T47D (cell line): ENCODE results near the gene BTBD16.

Source experiments
- DNase-seq, 2 experiments: peaks; one replicate each; pipeline versions ENCODE4 v3.0.0 to v3.0.0-alpha.2; 2011 to 2012; ENCODE audit warnings: low read depth in 1 of 2, low spot score in 1 of 2
- JUND ChIP-seq: IDR thresholded peaks from 2 replicates; pipeline ENCODE4 v1.6.1; 2012; ENCODE audit warnings: low read depth
- in situ Hi-C: cut with HindIII; loops from 2 replicates; pipeline ENCODE4 v1.10.0; 2016; ENCODE audit warnings: low sequenced_read_pairs, low pct_unique_long_range_greater_than_20kb

Gene BTBD16

DNA sequence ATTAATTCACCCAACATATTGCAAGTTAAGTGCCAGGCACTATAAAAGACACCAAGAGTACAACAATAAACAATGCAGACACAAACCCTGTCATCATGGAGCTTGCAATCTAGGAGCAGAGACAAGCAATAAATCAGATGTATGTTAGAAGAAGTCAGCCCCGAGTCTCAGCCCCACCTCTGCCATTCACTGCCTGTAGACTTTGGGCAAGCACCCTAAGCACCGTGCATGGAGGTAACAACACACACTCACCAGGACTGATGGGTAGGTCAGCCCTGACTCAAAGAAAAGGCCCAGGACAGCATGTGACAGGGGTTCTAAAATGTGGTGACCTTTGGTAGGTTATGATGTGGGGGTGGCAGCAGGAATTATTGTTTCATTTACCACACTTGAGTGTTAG lies 54.1 kb downstream of the BTBD16 start:
- DNase-seq = no peak
- in situ Hi-C loops = no loop called here
- TF ChIP-seq JUND = no peak

DNA sequence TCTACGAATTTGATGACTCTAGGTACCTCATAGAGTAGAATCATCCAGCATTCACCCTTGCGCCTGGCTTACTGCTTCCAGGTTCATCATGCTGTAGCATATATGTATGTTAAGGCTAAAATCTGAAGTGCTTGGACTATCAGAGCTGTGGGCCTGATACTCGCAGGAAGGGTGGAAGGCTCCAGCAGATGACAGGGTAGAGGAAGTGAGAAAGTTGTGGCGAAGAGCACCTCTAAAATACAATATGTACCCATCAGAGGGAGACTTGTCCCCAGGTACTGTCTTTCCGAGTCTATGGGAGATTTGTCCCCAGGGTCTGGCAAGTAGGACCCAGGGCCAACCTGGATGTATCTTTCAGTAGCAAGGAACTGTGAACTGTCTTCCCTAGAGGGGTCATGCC lies 55.3 kb downstream of the BTBD16 start:
- in situ Hi-C loops = no loop called here
- no peak for DNase-seq
- no peak for TF ChIP-seq JUND

DNA sequence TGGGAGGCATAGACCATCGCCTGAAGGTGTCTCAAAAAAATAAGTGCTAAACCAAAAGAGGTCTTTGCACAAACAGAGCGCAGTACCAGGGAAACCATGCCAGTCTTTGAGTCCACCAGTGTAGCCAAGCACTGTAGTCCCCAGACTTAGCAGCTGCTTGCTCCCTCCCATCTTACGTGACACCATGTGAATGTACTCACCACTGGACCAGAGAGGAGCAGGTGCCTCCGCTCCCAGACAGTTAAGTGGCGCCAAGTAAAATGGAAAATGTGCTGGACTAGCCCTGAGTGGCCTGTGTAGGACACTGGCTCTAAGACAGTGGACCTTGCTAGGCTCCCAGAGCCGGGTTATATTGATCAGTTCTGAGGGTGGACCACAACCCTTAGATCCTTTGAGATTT lies 55.7 kb downstream of the BTBD16 start:
- in situ Hi-C loops = no loop called here
- no peak for DNase-seq
- TF ChIP-seq JUND = no peak

DNA sequence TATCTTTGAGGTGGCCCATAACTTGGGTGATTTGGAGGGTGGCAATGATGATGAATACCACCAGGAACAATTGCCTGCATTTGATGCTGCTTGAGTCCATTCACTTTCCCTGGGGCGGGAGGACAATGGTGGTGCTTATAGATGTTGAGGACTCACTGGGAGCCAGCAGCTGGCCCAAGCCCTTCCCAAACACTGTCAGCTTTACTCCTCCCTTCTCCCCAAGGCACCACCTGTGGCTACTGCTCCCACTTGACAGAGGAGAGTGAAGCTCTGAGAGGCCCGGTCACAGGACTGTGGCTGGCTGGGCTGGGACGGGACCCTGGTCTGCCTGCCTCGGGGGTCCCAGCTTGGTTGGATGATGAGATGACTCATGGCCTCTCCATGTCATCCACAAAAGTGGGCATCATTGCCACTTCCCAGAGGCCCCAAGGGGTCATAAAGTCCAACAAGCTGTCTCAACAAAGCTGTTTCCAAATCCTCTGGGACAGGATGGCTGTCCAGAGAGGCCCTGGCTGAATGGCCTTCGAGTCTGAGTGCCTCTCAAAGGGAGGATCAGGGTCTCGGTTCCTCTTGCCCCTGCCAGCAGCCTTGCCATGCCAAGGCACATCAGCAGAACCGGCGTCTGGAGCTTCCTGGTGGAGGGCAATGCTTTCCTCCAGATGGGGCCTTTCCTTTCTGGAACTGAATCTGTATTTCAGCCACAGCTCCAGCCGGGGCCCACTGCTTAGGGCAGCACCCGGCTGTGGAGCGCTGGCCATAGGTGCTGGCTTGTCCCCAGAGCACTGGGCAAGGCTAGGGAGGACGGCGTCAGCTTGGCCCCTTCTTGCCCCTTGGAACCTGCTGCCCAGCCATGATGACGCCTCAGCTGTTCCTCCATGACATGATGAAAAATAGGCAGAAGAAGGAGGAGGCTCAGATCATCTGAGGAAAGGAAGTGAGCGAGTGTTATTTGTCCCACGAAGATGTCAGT lies 56.4 kb downstream of the BTBD16 start:
- DNase-seq = no peak
- in situ Hi-C loops = no loop called here
- no peak for TF ChIP-seq JUND

DNA sequence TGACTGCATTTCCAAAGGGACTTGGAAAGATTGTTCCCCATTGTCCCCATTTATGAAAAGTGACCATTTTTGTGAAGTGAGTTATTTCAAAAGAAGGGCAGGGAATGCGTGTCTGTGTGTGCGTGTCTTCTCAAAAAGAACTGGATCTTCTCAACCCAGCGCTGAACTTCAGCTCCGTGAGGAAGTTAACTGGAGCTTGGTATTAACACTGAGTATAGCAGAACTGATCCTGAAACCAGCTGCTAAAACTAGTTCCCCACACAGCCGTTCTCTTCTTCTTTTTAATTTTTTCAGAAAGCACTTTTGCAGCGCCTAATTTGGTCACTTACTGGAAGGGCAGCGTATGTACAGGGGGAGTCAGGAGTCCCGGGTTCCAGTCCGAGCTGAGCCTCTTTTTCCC lies 57.6 kb downstream of the BTBD16 start:
- in situ Hi-C loops = no loop called here
- DNase-seq = no peak
- no peak for TF ChIP-seq JUND

DNA sequence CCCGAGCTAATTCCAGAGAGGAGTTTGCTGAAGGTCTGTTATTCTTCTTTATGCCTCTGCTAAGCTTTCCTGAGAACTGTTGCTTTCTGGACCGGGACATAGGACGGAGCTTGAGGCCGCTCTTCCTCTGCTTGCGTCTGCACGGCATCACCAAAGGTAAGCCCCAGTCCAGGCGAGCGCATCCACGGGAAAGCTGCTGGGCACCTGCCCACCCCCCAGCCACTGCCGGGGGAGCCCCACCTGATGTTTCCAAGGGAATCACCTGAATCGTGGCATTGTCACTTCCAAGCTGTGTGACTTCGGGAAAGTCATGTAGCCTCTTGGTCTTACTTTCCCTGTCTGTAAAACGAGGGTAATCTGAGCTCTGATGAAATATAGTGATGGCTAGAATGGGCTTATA lies 58.3 kb downstream of the BTBD16 start:
- in situ Hi-C loops = no loop called here
- no peak for TF ChIP-seq JUND
- no peak for DNase-seq

DNA sequence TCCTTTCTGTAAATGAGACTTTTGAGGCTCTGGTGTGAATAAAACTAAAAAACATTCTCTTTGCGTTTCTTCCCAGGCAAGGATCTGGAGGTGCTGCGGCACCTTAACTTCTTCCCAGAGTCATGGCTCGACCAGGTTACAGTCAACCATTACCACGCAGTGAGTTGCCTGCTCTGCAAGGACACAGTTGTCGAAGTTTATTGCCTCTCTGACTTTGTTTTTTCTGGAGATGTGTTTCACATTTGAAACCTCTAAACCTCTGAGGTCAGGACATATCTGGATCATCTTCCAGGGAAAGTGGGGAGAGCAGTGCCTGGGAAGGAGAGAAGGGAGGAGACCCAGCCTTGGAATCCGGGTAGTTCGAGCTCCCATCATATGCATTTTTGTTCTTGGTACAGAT lies 60.0 kb downstream of the BTBD16 start:
- no peak for DNase-seq
- in situ Hi-C loops = no loop called here
- TF ChIP-seq JUND = no peak

DNA sequence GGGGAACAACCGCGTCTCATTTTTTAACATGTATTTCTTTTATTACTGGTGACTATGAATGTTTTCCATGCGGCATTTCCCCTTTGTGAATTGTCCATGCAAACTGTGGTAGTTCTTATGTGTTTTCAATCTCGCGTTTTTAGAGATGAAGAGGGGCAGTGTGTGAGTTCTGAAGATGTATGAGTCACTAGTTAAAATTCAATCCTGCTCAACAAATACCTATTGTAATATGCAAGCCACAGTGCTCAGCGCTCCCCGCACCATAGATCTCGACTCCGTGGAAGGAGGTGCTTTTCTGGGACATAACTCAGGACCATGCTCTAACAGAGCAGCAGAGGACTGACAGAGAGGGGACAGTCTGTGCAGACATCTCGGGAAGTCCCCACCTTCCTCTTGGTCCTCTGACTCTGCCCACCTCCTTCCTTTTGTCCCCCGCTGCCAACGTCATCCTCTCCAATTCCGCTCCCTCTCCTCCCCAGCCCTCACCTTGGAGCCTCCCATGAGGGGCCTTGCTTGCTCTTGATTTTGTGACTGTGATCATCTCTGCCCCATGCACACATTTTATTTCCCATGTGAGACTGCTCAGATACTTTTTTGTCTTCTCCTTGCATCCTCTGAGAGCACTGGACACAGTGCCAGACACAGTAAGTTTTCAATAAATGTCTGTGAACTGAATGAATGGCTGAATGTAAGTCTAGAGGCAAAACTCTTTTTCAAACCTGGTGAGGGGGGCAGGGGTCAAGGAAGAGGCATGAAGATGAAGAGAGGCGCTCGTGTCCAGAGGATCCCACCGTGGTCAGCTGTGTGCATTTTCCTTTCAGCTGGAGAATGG lies 60.7 kb downstream of the BTBD16 start:
- DNase-seq = no peak
- in situ Hi-C loops = no loop called here
- TF ChIP-seq JUND = no peak

DNA sequence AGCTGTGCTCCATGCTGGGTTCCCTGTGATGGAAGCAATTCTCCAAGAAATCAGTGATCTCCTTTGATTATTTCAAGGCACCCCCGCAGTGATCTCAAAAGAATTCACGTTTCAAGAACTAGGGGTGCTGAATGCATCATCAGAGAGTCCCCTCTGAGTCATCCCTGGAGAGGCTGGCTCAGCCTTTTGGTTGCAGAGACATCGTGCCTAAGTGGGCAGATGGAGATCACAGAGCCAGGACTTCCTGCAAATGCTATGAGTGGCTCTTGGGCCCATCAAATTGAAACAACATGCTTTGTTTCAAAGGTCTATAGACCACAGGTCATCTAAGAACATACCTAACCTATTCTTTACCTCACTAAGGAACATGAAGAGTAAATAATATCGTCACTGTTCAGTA lies 61.9 kb downstream of the BTBD16 start:
- in situ Hi-C loops = no loop called here
- no peak for TF ChIP-seq JUND
- no peak for DNase-seq

DNA sequence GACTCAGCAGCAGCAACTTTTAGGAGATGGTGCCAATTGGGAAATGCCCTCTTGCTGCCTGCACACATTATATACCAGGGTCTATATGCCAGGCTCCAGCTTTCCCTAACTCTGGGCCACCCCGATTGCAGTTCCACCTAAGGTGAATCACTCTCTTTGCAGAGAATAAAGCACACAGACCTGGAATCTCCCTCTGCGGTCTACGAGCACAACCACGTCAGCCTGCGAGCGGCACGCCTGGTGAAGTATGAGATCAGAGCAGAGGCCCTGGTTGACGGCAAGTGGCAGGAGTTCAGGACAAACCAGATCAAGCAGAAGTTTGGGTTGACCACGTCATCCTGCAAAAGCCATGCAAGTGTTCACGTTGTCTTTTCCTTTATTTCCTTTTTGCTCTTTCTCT lies 65.2 kb downstream of the BTBD16 start:
- in situ Hi-C loops = no loop called here
- TF ChIP-seq JUND = no peak

DNA sequence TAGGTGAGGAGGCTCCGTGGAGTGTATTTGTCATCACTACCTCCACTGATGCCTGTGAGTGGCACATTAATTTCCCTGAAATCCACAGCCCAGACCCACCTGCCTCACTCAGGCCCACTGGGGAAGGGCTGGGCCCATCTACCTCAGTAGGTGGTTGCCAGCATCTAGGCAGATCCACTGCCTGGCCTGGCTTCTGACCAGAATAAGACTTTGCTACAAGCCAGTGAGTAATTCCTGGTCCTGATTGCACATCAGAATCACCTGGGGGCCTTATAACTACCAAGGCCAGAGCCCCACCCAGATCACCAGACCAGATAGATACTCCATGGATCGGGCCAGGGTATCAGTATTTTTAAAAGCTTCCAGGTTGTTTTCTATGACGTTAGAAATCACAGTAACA lies 65.9 kb downstream of the BTBD16 start:
- DNase-seq = no peak
- in situ Hi-C loops = no loop called here
- TF ChIP-seq JUND = no peak

More for the DNA sequence above, 65.2 kb downstream of the BTBD16 start:
- DNase-seq = no peak

DNA sequence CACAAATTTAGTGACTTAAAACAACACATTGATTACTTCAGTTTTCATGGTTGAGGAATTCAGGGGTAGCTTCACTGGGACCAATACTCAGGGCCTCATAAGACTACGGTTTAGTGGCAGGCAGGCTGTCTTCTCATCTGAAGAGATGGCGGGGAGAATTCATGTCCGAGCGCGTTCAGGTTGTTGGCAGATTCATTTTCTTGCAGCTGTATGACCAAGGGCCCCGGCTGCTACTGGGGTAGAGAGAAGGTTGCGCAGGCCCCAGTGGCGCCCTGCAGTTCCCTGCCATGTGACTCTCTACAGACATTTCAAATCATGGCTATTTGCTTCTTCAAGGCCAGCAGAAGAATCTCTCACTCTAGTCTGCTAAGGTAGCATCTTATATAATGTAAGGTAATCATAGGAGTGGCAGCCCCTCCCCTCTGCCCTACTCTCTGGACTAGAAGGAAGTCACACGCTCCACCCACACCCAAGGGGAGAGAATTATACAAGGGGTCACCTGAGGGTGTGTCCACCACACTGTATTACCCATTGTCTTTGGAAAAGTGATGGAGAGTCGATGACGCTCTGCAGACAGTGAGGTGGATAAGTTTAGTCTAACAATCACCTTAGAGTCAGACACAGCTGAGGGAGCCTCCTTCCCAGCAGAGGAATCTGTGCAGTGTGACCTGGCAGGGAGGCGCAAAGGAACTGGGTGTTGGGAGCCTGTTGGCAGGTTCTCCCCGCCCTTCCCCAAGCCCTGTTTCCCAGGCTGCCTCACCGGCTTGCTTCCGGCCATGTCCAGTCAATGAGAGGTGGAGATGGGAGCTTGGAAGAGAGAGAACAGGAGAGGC lies 67.7 kb downstream of the BTBD16 start:
- DNase-seq = no peak
- TF ChIP-seq JUND = no peak
- in situ Hi-C loops = no loop called here
